Iris pigment epithelial cell (primary cell): Measurements from ENCODE around the gene EFCAB11.

Experiments used
- DNase-seq: peaks from one replicate; pipeline ENCODE4 v3.0.0-alpha.2; 2011; ENCODE audit warnings: low read depth

The EFCAB11 gene, protein sequence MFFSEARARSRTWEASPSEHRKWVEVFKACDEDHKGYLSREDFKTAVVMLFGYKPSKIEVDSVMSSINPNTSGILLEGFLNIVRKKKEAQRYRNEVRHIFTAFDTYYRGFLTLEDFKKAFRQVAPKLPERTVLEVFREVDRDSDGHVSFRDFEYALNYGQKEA

DNA sequence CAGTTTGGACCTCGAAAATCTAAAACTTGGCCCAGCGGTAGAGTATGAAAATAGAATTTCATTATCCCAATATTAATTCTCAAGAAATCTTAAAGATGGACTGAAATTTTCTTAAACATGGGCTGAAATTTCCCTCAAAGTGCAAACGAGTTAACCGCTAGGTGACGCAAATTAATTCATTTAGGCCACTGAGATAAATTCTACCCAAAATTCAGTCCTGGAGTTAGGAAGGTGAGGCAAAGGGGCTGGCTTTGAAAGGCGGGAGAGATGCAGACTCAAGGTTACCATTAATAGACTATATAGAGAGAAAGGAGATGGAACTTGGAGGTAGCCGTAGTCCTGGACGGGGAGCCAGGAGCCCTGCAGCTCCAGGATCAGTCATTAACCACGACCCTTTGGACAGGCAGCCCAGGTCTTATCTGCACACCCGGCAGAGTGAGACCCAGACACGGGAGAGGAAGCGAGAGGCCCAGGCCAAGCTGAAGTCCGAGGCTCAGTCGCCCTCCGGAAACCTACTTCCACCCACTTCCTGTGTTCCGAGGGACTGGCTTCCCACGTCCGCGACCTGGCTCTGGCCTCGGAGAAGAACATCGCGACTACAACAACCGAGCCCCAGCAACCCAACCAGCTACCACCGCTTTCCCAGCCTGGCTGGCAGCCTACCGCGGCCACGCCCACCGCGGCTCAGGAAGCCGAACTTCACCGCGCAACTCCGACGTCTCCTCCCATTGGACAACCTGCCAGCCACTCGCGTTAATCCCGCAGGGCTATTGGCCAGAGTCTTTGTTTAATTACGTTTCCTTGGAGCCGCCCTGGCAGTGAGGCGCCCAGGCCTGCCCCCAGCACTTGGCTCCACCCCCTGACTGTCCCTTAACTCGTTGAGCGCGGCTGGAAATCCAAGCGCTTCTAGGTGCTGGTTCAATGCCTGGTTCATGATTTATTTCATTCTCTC is at the start of gene EFCAB11:
TSS of gene EFCAB11 (minus strand) at position 661 of the 952 bp plus-strand sequence. CDS start at position 591, 70 bp downstream.
- DNase-seq: peak; percentile 99

DNA sequence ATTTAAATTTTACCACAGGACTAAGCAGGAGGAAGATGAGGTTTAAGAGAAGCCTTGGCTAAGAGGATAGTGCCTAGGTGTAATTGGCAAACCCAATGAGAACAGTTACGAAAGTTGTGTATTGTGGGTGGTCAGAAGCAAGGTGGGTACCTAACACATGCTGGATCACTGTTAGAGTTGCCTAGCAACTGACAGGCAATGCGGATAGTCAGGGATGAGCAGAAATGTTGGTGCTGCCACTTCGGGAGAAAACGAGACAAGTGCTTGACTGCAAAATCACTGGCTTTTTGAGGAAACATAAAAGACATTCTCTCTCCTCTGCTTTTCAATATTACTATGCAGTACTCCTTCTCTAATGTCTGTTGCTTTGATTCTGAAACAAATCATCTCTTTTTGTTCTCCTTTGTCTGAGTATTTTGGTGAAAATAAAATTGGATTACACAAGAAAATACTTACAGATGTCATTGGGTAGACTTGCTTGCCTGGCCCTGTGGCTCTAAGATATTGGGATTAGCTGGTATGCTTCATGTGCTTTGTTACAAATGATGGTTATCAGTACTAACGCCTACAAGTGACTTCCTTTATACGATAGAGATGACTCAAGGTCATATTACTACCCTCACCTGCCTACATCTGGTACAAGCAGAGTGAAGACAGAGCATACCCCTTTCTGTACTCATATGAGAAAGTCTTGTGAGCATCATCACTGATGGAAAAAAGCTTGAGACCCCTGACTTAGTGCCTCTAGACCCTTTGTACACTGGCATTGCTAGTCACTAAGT is 49.2 kb upstream of the EFCAB11 start:
- no peak for DNase-seq

DNA sequence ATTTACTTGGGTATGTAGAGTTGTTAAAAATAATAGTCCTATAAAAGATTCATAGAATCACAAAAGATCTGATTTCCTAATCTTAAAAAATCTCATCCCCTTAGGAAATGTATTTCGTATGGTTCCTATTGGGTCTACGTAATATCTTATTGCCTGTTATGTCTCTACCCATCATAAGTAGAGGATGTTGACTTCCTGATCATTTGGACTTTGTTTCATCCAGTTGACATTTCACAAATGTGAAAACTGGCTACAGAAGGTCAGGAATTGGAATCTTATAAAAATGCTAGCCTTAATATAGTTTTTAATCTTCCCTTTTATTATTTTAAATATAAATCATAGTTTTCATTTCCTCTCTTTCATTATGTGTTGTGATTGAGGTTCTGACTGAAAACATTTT is 46.4 kb upstream of the EFCAB11 start:
- DNase-seq: no peak

DNA sequence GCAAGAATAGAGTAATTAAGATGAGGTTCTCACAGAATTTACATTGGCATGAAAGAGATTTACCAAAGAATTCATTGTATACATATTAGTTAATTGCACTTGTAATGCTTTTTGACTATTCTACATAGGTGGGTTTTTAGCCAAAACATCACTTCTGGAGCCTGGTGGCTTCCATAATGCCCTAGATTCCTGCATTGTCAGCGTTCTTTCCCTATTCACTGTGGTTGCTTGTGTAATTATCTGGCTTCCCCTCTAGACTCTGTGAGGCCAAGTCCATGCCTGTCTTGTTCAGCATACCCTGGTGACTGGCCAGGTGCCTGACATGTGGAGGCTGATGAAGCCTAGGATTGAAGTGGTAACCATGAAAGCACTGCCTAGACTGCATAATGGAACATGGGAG is 42.4 kb upstream of the EFCAB11 start:
- DNase-seq: no peak

DNA sequence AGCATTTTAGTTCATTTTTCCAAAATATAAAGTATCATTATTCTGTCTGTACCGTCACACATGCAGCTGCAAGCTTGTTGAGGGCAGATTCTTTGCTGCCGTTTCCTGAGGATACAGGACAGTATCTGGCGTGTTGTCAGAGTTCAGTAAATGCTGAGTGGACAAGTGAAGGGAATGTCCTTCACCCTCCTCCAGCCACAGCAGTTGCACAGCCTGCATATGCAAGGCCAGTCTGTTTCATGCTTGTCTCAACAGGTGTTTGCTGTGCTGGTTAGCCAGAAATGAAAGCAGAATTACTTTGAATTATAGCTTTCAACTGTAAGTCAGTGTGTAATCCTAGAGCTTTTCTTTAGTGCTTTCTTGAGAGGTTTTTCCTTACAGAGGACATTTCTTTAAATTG is 37.7 kb upstream of the EFCAB11 start:
- no peak for DNase-seq

DNA sequence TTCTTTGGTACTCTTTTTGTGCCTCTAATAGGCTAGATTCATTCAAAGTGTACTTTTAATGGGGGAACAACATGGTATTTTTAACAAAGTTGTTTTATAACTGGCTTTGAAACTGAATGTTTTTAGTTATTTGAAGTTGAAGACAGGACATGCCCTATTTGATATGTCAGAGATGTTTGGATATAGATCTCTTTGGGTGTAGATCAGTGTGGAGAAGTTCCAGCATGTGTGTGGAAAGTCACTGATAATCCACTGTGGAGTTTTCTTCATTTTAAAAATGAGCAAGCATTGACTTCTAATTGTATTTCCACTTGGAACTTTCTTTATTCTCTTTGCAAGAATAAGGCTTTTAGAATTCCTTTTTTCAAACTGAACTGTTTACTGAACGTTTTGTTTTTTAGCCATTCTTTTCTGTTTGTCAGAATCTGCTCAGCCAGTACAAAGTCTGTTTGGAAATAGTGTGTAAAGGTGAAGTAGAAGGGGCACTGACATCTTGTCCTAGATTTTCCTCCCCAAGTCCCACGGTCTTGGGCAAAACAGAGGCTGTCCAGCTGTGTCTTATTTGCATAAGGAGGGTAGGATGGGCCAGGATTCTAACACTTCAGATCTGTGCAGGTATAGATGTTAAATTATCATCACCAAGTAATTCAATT is 36.2 kb upstream of the EFCAB11 start:
- no peak for DNase-seq

DNA sequence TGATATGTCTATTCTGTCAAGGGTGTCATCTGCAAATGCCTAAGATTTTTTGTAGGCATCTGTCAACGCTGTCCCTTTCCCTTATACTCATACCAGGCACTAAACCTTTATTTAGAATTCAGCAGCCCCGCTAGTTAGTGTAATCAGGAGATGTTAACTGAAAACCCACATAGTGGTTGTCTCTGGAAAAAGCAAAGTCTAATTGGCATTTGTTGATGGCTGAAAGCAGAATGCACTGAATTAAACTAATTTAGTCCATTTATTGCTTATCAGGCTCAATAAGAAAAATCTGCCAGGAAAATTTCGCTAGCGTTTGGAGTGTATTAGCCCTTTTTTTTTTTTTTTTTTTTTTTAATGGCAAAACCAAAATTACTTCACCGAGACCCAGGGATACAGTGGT is 35.7 kb upstream of the EFCAB11 start:
- no peak for DNase-seq

DNA sequence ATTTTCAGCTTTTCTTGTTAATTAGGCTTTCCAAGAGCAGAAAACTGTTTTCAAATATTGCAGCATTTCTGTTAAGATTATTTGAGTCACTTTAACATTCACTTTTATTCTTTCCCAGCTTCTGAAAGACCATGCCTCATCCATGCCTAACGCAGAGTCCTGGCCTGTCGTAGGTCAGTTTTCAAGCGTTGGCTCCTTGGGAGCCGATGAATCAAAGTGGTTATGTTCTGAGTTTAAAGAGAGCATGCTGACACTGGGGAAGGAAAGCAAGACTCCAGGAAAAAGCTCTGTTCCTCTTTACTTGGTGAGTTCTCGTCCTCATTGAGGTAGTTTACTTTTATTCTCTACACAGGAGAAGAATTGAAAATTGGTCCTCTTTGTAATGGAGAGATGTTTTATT is 34.3 kb upstream of the EFCAB11 start:
- no peak for DNase-seq

DNA sequence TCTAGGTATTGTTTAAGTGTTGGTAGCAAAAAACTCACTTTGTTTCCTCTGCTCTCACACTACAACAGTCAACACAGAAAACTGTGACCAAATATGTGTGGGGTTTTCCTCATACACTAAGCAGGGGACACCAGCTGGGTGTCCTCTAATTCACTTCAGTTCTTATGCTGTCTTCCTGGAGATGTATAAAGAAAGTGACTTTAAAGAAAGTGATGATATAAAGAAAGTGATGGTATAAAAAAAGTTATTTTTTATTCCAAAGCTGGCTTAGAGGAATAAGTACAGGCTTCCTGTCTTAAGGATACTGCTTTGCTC is 32.6 kb upstream of the EFCAB11 start:
- no peak for DNase-seq

DNA sequence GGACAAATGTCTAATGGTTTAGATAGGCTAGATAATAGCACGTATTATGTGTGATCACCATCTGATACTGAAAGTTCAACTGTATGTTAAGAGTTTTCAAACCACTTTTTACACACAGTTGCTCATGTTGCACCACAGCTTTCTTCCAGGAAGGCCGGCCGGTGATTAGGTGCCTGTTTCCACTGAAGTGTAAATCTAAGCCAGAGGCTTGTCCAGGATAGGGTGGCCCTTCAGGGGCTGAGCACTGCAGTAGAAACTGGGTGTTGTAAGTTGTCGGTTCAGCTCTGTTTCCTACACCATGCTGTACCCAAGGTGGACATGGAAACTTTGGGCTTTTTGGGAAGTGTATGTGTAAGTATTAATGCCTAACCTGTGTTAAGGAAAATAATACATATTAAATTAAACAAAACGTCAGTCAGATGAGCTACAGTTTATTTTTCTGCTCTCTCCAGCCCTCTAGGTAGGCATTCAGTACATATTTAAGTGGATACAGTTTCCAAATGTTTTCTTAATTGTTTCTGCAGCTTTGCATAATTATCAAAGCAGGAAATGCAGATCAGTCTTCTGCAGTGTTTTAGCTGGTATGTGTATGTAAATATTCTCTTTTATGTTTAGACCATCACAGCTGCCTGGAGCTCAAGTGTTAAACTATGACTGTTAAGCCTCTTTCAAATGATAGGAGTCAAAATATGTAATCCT is 32.1 kb upstream of the EFCAB11 start:
- DNase-seq: no peak

DNA sequence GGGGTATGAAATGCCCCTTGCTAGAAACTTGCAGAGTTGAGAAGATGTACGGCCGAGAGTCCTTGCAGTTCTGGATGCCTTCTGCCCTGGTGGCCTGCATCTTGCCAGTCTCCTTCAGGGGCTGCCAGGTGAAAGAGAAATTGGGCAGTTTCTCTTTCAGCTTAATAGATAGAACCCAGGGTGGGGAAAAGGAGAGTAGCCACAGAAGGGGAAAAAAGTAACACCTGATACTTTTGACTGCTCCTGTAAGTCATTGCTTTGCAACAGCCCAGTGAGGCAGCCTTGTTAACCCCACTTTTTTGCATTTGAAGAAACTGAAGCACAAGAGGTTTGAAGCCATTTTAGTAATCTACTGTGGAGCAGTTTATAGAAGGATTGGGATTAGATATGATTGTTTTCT is 28.8 kb upstream of the EFCAB11 start:
- no peak for DNase-seq

DNA sequence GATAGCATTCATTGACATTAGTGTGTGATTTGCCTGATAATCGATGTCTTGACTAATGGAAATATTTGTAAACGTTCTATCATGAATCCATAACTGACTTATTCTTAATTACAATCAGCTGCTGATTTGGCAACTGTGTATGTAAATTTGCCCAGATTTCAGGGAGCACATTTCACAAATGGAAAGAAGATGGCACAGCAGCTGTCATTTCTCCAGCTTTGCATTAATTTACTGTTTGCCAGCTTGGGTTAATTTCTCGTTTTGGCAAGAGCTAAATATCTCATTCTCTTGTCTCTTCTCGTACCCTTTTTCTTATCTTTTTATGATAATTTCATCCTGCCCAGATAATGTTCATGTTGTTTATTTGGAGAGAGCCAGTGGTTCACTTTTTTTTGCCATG is 24.1 kb upstream of the EFCAB11 start:
- DNase-seq: no peak

DNA sequence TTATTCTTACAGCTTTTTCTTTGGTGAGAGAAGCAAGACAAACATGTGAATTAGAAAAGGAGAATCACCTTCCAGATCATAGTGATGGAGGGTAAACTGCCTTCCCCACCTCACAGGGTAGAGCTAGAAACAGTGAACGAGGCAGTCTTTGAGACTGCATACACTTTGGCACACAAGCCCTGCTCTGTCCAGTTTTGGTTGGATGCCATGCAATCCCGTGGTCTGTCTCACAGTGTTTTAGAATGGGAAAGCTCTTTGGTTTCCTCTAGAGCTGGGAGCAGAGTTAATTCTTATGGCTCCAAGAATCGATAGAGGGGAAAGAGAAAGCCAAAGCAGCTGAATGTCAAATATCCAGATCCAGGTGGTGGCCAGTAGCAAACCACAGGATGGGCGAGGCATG is 23.1 kb upstream of the EFCAB11 start:
- DNase-seq: no peak

DNA sequence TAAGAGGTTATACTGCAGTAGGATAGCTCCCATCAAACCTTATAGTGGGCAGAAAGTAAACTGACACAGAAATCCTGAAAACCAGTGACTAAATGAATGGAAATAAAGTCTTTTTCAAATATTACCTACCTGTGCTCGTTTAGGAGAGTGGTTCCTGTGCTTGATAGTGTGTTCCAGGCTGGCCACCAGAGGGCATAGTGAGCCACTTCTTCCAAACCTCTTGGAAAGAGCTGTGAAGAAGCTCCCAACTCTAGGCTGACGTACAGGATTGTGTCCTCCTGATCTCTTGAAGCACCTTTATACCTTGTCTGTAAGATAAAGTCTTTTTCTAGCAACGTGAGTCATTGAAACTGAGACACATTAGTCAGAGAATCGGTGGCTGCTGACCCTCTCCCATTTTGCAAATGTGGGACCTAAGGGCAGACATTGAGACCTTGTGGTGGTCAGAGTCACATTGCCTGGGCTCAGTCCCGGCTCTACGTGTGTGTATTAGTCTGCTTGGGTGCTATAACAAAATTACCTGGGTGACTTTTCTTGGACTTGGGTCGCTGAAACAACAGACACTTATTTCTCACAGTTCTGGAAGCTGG is 18.8 kb upstream of the EFCAB11 start:
- DNase-seq: peak; percentile 73

DNA sequence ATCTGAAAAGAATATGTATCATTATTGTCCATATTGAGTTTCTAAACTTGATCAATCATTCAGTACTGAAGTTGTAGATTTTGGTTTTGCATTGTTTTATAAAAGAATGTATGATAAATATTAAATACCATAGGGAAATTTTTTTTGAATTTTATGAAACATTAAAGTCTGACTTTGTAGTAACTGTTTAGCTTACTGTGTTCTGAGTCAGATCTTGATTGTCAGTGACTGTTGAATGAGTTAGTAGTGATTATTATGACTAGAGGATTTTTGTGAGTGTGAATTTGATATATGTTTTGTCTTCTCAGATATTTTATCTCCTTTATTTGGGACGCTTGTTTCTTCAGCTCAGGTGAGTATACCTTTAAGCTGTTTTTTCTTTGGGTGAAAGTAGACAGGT is 11.3 kb upstream of the EFCAB11 start:
- peak; percentile 16 for DNase-seq

DNA sequence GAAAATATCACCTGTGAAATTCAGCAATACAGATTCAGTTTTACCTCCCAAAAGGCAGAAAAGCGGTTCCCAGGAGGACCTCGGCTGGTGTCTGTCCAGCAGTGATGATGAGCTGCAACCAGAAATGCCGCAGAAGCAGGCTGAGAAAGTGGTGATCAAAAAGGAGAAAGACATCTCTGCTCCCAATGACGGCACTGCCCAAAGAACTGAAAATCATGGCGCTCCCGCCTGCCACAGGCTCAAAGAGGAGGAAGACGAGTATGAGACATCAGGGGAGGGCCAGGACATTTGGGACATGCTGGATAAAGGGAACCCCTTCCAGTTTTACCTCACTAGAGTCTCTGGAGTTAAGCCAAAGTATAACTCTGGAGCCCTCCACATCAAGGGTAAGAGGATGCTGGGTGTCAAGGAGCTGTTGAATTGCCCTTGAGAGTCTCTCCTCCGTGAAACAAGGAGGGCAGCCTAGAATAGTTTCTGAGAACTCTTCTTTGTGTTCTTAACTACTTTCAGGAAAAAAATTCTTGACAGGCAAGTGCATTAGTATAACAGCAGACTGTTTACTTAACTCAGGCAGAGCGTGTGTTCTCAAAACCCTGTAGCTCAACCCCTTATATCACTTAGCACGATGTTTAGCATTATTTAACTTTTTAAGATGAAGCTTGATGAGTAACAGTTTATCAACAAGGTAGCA is 8.9 kb upstream of the EFCAB11 start:
- no peak for DNase-seq

DNA sequence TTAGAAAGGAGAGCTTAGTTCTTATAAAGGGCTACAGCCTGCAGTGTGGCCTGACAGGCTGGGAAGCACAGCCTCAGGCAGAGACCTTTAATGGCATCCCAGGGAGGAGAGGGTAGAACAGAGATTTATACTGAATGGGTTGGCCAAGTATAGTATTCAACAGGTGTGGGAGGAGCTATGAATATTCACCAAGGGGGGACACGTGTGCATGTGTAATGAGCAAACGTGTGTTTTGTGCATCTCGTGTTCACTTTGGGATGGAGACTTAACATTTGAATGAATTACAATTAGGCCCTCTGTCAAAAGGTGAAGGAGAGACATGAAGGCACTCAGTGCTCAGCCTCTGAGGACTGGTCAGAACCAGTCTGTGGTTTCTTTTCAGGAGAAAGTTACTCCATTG is 6.4 kb upstream of the EFCAB11 start:
- DNase-seq: no peak

DNA sequence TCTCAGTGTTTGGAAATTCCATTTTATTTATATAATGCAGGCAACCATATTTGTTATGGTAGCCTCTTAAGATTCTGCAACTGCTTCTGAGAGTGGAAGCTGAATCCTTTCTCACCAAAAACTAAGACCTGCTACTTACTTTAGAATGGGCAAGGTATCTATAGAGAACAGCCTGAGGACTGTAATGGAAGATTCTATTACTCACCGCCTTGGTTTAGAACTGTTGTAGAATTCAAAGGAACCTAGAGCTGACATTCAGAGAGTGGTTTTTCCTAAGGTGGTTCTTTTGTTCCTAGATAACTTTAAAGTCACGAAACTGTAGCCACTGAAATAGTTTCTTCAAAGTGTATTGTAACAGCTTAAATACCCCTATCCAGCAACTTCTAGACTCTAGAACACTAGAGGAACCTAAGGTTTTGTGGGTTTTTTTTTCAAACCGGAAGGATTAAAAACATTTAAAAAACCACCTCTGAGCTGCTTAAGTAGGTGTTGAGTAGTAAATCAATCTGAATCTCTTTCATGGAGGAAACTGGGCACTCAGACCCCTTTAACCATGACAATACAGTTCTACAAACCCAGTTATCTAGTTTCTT is 5.4 kb upstream of the EFCAB11 start:
- no peak for DNase-seq

DNA sequence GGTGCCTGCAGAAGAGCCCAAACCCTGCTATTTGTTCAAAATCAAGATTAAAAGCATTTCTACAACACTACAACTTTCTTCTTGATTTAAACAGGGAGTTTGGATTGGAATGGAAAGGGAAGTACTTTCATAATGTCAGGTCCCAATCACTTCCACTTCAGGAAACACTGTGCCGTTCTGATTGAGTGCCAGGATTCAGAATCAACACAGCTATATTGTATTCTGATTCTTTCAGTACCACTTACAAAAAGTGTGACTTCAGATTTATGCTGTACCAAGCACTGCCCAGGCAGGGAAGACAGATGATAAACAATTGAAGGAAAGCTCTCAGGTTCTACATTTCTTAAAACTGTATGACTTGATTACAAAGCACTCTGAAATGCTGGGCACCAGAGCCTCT is 4.4 kb upstream of the EFCAB11 start:
- no peak for DNase-seq

DNA sequence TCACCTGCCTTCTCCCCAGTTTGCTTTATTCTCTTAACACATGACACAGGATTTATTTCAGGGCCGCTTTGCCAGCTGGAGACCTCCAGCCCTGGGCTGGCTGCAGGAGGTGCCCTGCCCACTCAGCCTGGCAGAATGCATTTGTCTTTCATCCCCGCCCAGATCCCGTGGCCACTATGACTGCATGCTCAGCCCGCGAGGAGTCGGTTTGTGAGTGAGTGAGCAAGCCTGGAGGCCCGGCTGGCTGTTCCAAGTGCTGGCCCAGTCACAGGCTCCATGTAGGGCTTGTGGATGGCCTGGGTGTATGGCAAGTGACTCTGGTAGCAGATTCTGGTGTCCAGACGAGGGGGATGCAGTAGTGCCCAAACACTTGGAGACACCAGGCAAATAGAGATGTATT is 3.3 kb upstream of the EFCAB11 start:
- DNase-seq: no peak

DNA sequence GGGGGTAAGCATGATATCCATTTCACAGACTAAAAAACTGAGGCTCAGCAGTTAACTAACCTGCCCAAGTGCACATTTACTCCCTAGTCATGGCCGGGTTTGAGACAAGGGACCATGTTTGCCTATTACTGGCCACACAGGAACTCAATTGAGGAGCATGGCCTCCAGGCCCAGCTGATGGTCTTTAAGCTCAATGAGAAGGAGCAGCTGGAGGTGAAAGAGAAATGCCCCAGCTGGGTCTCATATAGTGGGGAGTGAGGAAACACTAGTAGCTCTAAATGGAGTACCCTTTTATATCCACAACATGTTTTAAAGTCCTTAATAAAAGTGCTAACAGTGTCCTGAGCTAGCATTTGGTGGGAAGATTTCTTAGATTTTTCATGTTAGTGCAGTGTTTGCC is 2.8 kb upstream of the EFCAB11 start:
- DNase-seq: no peak
